ENCODE measurements around the gene HCFC1.

Gene HCFC1

GRCh38 chrX:153941336-153942252 is 30.0 kb downstream of the HCFC1 start:
- no peak for DNase-seq

DNA sequence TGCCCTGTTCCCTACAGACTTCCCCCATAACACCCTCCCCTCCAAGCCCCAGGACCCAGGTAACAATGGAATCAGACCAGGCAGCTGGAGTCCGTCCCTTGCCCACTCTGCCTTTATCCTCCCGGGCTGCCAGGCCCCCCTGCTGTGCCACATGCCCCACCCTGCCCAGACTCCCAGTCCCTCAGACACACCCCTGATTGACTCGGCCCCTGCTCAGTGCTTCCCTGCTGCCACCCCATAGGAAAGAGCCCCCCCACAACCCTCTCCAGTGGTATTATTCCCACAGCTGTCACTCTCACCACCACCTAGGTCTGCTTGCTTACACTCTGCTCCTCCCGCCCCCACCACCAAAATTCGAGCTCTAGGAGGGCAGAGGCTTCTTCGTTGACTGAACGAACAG is 32.0 kb downstream of the HCFC1 start:
- no peak for DNase-seq

DNA sequence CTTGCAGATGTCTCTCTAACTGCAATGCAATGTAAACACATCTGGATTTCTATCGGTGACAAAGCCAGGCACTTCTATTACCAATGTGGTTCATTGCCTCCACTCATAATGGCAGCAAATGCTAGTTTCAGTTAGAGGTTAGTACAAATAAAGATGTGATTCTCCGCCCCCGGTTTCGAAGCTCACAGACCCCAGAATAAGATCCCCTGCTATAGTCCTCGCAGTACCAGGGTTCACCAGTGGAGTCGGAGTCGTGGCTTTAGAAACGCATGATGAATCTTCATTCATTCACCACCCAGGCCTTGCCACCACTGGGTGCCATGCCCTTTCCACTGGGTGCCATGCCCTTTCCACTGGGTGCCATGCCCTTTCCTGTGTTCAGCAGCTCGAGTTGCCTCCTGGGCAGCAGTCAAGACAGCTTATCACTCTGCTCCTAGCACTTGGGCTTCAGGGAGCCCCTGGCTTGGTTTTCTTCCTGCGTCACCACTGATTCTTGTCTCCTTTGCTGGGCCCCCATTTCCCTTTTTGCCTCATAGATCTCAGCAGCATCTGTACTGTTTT is 33.3 kb downstream of the HCFC1 start:
- no peak for DNase-seq

GRCh38 chrX:153937056-153937455 is 34.6 kb downstream of the HCFC1 start:
- no peak for DNase-seq

GRCh38 chrX:153935326-153935851 is 36.2 kb downstream of the HCFC1 start:
- no peak for DNase-seq

DNA sequence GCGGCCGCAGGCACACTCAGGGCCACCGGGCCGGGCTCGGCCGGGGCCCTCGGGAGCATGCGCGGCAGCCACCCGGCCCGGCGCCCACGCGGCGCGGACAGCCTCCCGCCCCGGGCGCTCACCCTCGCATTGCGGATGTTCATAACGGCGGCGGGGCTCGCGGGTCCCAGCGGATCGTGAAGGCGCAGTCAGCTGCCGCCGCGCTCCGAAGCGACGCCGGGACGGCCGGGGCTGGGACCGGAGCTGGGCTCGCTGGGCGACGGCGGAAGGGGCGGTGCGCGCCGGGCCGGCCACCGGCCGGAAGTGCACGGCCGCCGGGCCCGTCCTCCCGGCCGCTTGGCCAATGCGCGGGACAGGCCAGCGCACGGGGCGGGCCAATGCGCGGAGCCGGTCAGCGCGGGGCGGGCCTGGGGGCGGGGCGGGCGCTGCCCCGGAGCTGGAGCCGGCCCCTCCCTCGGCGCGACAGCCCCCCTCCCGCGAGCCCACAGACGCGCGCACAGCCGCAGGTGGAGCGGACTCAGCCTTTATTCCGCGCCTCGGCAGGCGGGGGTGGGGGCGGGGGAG is 36.8 kb downstream of the HCFC1 start, which contains the start of gene NAA10:
TSS of gene NAA10 (minus strand) at position 276 of the 564 bp plus-strand sequence. CDS start at position 143, 133 bp downstream.
- peak in 50 of 58 donors; percentile 1 to 78 (median 50) for DNase-seq

- no peak for DNase-seq
These were observed 37.4 kb downstream of the HCFC1 start for GRCh38 chrX:153934148-153934761.

GRCh38 chrX:153933748-153934147 is 37.9 kb downstream of the HCFC1 start:
- DNase-seq, result no peak

DNA sequence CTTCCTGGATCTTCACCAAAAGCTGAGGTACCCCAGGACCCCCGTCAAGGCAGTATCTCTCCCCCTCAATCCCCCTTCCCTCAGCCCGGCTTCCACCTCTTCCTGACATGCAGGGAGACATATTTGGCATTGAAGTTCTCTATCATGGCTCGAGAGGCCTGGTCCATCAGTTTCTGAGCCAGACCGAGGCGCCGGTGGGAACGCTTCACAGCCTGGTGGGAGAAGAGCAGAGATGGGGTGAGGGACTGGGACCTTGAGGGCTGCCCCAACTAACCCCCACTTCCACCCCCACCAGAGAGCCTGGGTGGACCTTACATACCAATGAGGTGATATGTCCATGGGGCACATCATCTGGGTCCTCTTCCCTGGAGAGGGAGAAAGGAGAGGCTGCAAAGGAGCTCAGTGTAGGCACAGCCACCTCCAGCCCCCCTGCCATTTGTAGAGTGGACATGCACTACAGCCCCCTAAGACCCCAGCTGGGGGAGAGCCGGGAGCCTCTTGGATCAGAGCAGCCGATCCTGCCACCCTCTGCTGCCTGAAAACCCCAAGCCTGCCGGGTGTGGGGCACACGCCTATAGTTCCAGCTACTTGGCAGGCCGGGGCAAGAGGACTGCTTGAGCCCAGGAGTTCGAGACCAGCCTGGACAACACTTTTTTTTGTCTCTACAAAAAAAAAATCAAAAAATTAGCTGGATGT is 39.2 kb downstream of the HCFC1 start:
- no peak for DNase-seq

GRCh38 chrX:153931748-153932147 is 39.9 kb downstream of the HCFC1 start:
- no peak for DNase-seq

DNA sequence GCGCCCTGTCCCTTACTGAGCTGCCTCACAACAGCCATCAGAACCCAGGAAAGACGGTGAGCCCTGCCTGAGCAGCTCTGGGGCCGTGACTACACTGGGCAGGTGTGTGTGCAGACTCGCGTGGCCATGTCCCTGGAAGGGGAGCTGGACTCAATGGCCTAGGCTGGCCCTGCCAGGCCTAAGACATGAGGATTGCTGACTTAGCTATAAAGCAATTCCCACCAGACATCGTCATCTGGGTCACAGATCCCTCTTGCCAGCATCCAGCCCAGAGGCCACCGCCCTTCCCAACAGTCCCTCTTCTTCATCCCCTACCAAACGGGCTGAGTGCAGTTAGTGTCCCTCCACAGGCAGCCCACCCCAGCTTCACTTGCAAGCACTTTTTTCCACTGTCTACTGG is 40.5 kb downstream of the HCFC1 start:
- DNase-seq, result no peak

DNA sequence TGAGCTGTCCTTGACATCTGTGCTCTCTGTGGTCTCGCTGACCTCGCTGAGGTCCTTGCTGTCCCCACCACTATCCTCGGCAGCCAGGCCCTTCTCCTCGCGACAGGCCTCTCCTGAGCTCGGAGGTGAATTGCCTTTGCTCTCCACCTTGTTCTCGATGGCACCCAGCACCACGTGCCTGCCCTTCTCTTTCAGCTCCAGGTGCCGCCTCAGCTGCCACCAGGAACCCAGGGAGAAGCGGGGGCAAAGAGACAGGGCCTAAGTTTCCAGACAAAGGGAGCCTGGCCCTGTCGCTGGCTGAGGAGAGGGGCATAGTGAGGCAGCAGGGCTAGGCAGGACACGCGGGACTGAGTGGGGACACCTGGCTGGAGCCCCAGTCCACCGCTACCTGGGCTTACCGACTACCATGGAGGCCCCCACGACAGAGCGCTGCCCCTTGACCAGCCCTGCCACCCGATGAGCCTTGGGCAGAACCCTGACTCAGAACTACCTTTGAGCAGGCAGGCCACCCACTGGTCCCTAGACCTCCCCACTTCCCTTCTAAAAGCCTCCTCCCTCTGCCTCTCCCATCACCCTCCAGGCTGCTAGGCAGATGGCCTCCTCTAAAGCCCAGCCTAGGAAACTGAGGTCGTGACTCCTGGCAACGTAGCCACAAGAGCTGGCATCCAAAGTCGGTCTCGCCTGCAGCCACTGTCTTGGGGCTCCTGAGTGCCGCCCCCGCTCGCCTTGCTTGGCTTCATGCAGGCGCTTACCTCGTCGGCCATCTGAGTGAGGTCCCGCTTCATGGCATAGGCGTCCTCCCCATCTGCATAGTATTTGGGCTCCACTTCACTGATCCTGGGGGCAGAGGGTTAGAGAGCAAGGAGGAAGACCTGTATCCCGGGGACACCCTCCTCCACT is 41.4 kb downstream of the HCFC1 start:
- no peak for DNase-seq

- no peak for DNase-seq
These were observed 42.0 kb downstream of the HCFC1 start for GRCh38 chrX:153929576-153929975.

- DNase-seq, result no peak
These were observed 42.8 kb downstream of the HCFC1 start for GRCh38 chrX:153928846-153929245.

DNA sequence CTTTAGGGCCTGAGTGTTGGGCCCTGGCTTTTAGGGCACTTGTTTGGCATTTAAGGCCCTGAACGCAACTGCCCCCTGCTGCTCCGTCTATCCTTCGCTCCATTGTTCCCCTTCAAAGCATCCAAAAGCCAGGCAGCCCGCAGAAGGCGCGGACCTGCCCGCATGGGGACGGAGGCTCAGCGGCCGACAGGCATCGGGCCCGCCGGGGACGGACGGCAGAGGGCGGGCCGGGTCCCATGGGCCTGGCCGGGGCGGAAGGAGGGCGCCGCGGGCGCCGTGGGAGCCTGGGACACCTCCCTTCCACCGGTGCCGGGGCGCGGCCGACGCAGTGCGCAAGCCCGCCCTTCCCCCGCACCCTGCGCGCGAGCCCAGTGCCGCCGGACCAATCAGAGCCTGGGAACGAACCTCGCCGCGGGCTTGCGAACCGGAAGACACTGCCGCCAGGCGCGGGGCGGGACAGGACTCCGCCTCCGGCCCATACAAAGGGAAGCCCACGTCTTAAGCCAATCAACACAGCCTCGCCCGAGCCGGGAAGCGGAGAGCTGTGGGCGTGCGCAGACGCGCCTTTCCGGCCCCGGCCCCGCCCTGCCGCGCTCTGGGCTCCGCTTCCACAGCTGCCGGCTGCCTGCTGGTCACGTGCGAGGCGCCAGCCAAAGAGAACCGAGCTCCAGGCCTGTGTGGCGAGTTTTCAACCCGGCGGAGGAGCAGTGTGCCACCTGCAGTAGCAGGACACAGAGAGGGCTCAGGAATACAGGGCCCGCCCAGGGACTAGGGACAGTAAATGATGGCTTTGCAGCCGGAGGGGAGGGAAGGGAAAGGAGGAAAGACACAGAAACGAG is 43.5 kb downstream of the HCFC1 start:
- DNase-seq, result peak; percentile 42 to 97 (median 92)

DNA sequence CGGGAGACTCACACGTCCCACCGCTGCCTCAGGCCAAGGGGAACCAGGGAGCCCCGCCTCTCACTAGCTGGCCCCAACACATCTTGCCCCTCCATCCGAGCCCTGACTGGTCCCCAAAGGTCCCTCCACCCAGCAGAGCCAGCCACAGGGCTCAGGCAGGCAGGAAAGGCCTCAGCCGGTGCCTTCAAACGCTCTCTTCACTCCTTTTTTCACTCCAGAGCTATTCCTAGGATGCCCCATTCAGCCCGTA is 44.0 kb downstream of the HCFC1 start:
- DNase-seq, result no peak

GRCh38 chrX:153926858-153927671 is 44.6 kb downstream of the HCFC1 start:
- DNase-seq, result peak in 12 of 58 donors; percentile 2 to 47 (median 15)

GRCh38 chrX:153926552-153926857 is 45.1 kb downstream of the HCFC1 start:
- peak in 2 of 58 donors; percentile 2 to 22 for DNase-seq

All from anterior cingulate cortex (tissue), 58 donors.